ENCODE data around the gene OPRM1.
"Not testable (repeated sequence)": the region's sequence is repeated elsewhere in the genome, so short reads cannot be mapped to it uniquely, and the experiment has no call there.

The OPRM1 gene

GRCh38 chr6:154039231-154039842 lies at the start of gene OPRM1:
Gene OPRM1 (plus strand): TSS chr6:154039240. CDS start chr6:154039545, 305 bp downstream.
- DNase-seq = peak; percentile 60

- no peak for DNase-seq
These were observed 49.1 kb upstream of the OPRM1 start for GRCh38 chr6:153989989-153990388.

DNA sequence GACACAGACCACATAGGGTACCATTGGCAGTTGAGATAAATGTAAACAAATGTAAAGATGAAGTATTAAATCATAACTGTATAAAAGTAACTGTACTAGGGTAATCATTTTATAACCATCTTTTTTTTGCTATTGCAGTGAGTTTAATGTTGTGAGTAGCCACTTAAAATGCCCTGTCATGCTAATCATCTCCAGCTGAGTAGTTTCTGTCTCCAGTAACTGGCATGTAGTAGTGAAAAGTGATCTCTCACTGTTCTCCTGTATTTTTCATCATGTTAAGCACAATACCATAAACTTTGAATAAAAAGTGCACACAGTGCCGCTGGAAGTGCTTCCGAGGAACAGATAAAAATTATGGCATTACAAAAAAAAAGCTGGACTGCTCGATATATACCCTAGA lies 45.0 kb upstream of the OPRM1 start:
- no peak for DNase-seq

- DNase-seq = no peak
These were observed 44.2 kb upstream of the OPRM1 start for GRCh38 chr6:153994811-153995210.

DNA sequence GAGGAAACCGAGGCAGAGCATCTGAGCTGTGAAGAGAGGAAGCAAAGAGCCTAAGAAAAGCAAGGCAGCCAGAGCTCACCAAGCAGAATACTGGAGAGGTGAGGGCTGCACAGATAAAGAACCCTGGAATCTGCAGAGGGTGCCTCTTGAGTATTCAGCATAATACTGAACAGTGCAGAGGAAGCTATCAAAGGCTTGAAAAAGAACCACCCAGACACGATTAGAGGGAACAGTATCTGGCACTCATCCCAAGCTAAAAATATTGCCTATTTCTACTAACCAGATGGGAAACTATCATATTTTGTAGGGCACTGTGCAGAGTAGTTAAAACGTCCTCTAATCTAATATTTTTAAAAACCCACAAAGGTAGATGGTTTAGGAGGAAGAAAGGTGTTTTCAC lies 41.8 kb upstream of the OPRM1 start:
- no peak for DNase-seq

DNA sequence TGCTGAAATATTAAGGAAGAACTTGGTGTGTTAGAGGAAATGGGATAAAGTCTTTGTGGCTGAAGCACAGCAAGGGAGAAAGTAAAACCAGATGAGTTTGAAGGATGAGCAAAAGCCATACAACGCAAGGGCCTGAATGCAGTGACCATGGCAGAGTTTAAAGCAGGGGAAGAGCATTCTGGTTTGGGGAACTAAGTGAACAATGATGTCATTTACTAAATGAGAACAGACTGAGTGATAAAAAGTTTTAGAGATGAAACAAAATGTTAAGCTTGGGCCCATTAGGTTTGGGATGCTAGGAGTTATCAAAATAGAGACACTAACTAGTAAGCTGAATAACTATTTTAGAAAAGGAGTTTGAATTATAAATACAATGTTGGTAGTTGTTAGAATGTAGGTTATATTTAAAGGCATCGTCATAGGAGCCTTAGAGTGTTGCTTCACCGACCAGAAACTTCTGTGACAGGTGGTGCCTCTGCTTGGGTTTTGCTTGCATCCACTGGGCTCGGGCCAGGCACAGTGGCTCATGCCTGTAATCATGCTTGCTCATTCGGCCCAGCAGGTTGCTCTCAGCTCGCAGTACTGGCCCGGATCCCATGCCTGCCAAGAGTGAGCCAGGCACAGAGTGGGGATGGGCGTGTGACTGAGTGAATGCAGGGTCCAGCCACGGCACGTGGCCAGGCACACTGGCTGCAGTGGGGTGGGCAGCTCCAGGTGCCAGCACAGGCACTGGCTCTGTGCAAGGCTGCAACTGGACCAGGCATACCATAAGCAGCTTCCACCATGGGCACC lies 37.4 kb upstream of the OPRM1 start:
- DNase-seq = no peak

DNA sequence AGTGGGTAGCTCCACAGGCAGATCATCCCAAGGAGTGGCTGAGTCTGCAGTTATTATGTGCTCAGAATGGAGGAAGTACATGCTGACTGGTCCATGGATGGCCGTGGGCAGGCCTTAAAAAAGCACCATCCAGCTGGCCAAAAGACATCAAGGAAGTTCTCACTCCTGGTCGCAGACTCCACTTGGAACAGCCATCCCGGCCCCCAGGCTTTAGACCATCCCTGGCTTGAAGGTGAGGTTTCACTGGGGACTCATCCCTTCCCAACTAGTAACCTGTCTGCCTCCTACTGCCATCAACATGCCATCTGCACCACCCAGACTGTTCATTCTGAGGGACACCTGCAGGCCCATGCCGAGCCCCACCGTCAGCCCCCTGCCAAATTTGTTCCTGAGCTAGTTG lies 36.1 kb upstream of the OPRM1 start:
- DNase-seq = no peak

DNA sequence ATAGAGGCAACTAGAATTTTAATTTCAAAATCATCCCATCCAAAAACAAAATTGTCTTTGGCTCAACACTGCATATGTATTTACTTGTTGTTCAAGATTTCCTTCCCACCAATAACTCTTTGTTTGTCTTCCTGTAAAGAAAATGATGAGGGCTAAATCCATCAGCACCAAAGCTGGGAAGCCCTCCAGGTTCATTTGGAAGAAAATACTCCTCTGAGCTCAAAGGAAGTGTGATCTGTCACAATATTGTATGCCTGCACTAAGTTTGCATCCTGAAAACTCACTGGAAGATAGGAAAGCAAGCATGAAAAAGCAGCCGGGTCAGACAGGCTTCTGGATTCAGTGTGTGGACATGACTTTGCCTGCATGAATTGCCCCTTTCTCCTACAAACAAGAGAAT lies 28.7 kb upstream of the OPRM1 start:
- DNase-seq = no peak

DNA sequence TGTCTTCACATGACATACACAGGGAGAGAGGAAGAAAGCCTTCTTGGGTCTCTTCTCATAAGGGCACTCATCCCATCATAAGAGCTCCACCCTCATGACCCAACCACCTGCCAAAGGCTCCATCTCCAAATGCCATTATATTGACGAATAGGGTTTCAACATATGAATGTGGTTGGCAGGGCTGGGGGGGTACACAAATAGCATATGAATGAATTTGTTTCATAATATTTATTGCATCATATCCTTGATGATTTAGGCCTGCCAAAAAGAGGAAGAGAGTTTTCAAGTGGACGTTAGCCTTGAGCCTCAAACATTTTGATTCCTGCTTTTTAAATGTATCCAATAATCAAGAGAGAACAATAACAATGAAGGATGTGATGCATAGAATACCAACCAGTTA lies 26.2 kb upstream of the OPRM1 start:
- no peak for DNase-seq

DNA sequence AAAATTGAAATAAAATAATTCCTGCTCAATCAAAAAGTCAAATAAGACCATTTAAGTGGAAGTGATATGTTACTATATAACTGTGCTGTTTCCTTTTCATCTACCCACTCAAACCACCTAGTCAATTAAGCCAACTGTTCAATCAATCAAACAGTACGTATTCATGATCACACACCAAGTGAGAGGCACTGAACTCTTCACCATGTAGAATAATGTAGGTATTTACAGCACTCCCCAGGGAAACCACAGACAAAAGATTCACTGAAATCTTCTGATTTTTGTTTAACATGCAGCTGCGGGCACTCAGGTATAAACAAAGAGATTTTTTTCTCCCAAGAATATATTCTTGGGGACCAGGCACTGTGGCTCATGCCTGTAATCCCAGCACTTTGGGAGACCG lies 21.3 kb upstream of the OPRM1 start:
- no peak for DNase-seq

- DNase-seq = no peak
These were observed 8.4 kb upstream of the OPRM1 start for GRCh38 chr6:154030646-154031045.

GRCh38 chr6:154041001-154041400 lies 2.0 kb downstream of the OPRM1 start:
- DNase-seq = no peak

- no peak for DNase-seq
These were observed 14.1 kb downstream of the OPRM1 start for GRCh38 chr6:154053141-154053540.

DNA sequence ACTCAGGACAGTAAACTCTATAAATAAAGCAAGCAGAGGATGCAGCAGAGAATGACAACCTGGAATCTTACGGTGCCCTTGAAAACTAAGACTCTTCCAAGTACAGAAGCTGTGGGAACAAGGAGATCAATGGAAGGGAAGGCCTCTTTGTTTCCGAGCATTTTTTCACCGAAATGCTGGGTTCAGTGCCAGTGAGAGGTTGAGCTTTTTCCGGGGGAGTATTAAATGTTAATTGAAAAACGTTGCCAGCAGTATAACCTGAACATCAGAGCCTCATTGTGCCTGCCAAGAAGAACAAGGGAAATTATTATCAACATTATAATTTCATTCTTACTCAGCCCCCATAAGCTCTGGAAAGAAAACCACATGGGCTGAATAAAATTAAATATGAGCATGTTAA lies 17.5 kb downstream of the OPRM1 start:
- no peak for DNase-seq

GRCh38 chr6:154057098-154057497 lies 18.1 kb downstream of the OPRM1 start:
- no peak for DNase-seq

DNA sequence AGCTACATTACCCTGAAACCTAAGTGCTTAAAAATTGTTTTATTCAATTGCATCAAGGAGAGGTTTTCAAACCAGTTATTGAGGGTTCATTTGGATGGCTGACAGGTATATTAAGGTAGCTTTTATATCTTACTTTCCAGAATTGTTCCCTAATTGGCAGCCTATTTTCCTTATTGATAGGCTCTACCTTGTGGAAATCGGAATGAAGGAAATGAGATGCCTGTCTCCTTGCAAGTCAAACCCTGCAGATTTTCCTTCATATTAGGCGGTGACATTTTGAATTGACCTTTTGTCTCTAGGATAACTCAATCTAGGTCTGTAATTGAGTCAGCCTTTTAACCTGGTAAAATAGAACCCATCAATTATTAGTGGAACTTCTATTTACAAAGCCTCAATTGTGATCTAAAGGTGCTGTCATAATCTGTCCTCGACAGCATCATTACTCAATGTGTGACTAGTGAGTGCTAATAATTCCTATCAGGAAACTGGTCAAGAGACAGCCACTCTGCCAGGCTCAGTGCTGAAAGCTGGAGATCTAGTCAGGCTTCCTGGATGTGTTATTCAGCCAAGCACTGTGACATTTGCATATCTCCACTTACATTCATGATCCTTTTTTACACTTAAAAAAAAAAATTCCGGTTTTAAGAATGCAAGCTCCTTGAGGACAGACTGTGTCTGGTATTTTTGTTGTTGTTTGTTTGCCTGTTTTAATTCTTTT lies 20.1 kb downstream of the OPRM1 start:
- no peak for DNase-seq

DNA sequence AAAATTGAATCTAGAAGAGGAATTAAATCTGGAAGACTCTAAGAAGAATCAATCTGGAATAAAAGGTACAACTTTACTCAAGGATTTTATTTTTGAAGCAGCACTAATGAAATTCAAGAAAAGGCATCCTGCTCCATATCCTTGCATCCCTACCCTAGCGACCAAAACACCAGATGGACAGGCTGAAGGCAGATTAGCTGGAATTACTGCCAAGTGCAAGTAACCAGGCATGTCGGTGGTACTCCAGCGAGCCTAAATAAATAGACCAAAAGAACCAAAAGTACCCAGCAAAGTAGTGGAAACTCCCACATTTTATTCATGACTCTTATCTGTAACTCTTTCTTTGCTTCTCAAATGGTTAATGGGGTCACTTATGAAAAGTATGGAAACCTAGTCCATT lies 21.0 kb downstream of the OPRM1 start:
- no peak for DNase-seq

GRCh38 chr6:154070041-154070440 lies 31.0 kb downstream of the OPRM1 start:
- DNase-seq = no peak

DNA sequence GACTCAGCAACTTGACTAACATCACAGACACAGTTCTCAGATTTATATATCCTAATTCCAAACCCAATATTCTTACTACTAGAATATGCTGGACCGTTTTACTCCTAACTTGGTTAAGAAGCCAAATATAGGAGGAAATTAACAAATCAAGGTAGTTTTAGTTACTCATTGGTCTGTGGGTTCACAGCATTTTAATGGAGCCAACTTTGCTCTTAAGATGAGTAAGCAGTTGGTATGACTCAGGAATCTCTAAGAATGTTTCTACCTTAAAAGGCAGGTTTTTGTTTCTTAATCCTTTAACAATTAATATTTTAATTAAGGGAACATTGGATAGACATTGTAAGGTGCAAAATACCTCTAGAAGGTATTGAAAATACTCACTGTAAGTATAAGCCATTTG lies 31.6 kb downstream of the OPRM1 start:
- no peak for DNase-seq

GRCh38 chr6:154071236-154071635 lies 32.2 kb downstream of the OPRM1 start:
- no peak for DNase-seq

- DNase-seq = no peak
These were observed 32.7 kb downstream of the OPRM1 start for GRCh38 chr6:154071711-154072110.

DNA sequence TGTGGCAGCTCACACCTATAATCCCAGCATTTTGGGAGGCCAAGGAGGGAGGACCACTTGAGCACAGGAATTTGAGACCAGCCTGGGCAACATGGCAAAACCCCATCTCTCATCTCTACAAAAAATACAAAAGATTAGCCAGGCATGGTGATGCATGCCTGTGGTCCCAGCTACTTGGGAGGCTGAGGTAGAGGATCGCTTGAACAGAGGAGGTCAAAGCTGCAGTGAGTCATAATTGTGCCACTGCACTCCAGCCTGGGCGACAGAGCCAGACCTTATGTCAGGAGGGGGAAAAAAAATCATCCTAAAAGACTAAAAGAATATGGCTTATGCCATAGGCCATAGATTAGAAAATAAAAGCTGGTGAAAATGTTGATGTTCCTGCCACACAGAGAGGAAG lies 39.6 kb downstream of the OPRM1 start:
- not testable (repeated sequence) for DNase-seq

GRCh38 chr6:154080461-154081189 lies 41.6 kb downstream of the OPRM1 start:
- no peak for DNase-seq

Data from activated CD8-positive, alpha-beta memory T cell treated with anti-CD3 and anti-CD28 coated beads for 24 hours (primary cell).